ENCODE results near the gene RNF4.

- TF ChIP-seq CTCF (IDR thresholded peaks at IDR 0.05): no peak
- TF ChIP-seq POLR2A (IDR thresholded peaks at IDR 0.05): no peak
Observed at GRCh38 chr4:2434420-2434819, 34.5 kb upstream of the RNF4 start.
